Endodermal cell (in vitro differentiated cells): Measurements from ENCODE around the gene MFAP3. TPM values are rescaled to one million over a fixed set of nuclear protein-coding genes. Genes with fewer than 3 reads are reported as not detected.

Source experiments
- DNase-seq: peaks from one replicate; pipeline ENCODE4 v3.0.0-alpha.2; 2017
- H3K27ac ChIP-seq: 2 replicates; pipeline ENCODE4 v1.5.1; 2013; ENCODE audit warnings: mild to moderate bottlenecking, low read depth, low read length, moderate library complexity
- H3K27me3 ChIP-seq: 2 replicates; pipeline ENCODE4 v1.6.1; 2013; ENCODE audit warnings: mild to moderate bottlenecking, low read length, moderate library complexity; ENCODE audit not compliant: insufficient read depth, control insufficient read depth, poor library complexity, severe bottlenecking
- H3K36me3 ChIP-seq: 2 replicates; pipeline ENCODE4 v1.7.0; 2013; ENCODE audit warnings: mild to moderate bottlenecking, low read length, moderate library complexity; ENCODE audit not compliant: control insufficient read depth, insufficient read depth
- H3K4me1 ChIP-seq: one replicate; pipeline ENCODE4 v1.7.0; 2013; ENCODE audit warnings: low read length; ENCODE audit not compliant: control insufficient read depth, insufficient read depth
- H3K4me3 ChIP-seq: 2 replicates; pipeline ENCODE4 v1.5.1; 2013; ENCODE audit warnings: mild to moderate bottlenecking, low read length, moderate library complexity
- H3K9ac ChIP-seq: 2 replicates; pipeline ENCODE4 v1.6.1; 2013; ENCODE audit warnings: mild to moderate bottlenecking, low read length, moderate library complexity; ENCODE audit not compliant: poor library complexity, severe bottlenecking; ENCODE audit errors: extremely low read depth
- H3K9me3 ChIP-seq: 2 replicates; pipeline ENCODE4 v1.6.1; 2013; ENCODE audit warnings: mild to moderate bottlenecking, low read length, moderate library complexity; ENCODE audit not compliant: control insufficient read depth
- H3K27ac Mint-ChIP-seq: 2 replicates; pipeline ENCODE4 v1.8.0; 2020; ENCODE audit warnings: mixed read lengths
- H3K27me3 Mint-ChIP-seq: 2 replicates; pipeline ENCODE4 v1.8.0; 2021; ENCODE audit warnings: mild to moderate bottlenecking, mixed read lengths; ENCODE audit not compliant: insufficient read depth
- H3K36me3 Mint-ChIP-seq: 2 replicates; pipeline ENCODE4 v1.8.0; 2020; ENCODE audit warnings: low read depth, mixed read lengths
- H3K4me1 Mint-ChIP-seq: 2 replicates; pipeline ENCODE4 v1.8.0; 2020; ENCODE audit warnings: mixed read lengths
- H3K4me3 Mint-ChIP-seq: 2 replicates; pipeline ENCODE4 v1.8.0; 2020; ENCODE audit warnings: mild to moderate bottlenecking, moderate library complexity, mixed read lengths
- H3K9me3 Mint-ChIP-seq: 2 replicates; pipeline ENCODE4 v1.8.0; 2020; ENCODE audit warnings: mild to moderate bottlenecking, mixed read lengths
- WGBS, 2 experiments: methylation state at CpG; one replicate each; pipeline versions ENCODE4 v1.1.5 to v1.1.7; 2013; ENCODE audit warnings: missing lambda C conversion rate in 2 of 2, mixed read lengths in 1 of 2; ENCODE audit not compliant: insufficient coverage in 1 of 2, insufficient read length in 1 of 2; 5-methylcytosine and 5-hydroxymethylcytosine counted together
- total RNA-seq, 2 donors: library from RNA; stranded (reverse); fragmentation: NEBNext Ultra II Directional in 1 of 2; extraction: Animal tissue kit (Norgen Biotek cat#: 25700) in 1 of 2; gene quantifications; 2 replicates in 1 of 2; 3 replicates in 1 of 2; pipeline ENCODE4 v1.2.1, GENCODE V29; 2021
- TF ChIP-seq, protein P1 (sequence below): fragments of 200-600 bp; sonication (generic); conservative IDR thresholded peaks from 2 replicates; pipeline ENCODE4 v1.5.0; 2021; ENCODE audit warnings: antibody characterized with exemption, mild to moderate bottlenecking

The MFAP3 gene
- total RNA-seq, 2 donors from 2014 or later, result 25.8 to 36.2 TPM

DNA sequence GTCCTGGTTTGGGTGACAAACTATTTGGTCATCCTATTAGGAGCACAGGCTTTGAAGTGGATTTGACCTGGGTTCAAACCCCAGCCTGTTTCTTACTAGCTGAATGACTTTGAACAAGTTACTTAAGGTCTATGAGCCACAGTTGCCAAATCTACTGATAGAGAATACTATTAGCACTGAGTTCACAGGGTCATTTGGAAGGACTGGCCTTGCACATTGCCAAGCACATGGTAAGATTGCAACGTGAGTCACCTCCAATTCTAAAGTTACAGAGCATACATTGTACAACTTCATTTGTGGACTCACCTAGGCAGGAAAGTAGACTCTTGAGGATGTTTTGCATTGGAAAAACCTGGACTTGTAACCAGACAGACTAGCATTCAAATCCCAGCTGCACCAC lies 38.9 kb downstream of the MFAP3 start:
- H3K4me3 Mint-ChIP-seq, result no peak overlapping the region
- Histone ChIP-seq H3K4me1 (peaks cover 3% of the 10 kb centered on the region), H3K36me3 (no peaks in the 10 kb centered on the region), H3K27ac (no peak overlapping the region), H3K9me3 (no peaks in the 10 kb centered on the region), H3K9ac (no peak overlapping the region), H3K4me3 (no peak overlapping the region), H3K27me3 (no peaks in the 10 kb centered on the region)
- peaks cover 24% of the 10 kb centered on the region for H3K4me1 Mint-ChIP-seq
- H3K27me3 Mint-ChIP-seq, result peaks cover 9% of the 10 kb centered on the region
- TF ChIP-seq, protein P1, sequence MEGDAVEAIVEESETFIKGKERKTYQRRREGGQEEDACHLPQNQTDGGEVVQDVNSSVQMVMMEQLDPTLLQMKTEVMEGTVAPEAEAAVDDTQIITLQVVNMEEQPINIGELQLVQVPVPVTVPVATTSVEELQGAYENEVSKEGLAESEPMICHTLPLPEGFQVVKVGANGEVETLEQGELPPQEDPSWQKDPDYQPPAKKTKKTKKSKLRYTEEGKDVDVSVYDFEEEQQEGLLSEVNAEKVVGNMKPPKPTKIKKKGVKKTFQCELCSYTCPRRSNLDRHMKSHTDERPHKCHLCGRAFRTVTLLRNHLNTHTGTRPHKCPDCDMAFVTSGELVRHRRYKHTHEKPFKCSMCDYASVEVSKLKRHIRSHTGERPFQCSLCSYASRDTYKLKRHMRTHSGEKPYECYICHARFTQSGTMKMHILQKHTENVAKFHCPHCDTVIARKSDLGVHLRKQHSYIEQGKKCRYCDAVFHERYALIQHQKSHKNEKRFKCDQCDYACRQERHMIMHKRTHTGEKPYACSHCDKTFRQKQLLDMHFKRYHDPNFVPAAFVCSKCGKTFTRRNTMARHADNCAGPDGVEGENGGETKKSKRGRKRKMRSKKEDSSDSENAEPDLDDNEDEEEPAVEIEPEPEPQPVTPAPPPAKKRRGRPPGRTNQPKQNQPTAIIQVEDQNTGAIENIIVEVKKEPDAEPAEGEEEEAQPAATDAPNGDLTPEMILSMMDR, result no peak
- 87 to 100% methylated on average over 1 of the region's 1 CpG for WGBS, 2 experiments
- H3K27ac Mint-ChIP-seq, result no peak overlapping the region
- H3K9me3 Mint-ChIP-seq, result no peaks in the 10 kb centered on the region
- no peak for DNase-seq
- H3K36me3 Mint-ChIP-seq, result no peaks in the 10 kb centered on the region

DNA sequence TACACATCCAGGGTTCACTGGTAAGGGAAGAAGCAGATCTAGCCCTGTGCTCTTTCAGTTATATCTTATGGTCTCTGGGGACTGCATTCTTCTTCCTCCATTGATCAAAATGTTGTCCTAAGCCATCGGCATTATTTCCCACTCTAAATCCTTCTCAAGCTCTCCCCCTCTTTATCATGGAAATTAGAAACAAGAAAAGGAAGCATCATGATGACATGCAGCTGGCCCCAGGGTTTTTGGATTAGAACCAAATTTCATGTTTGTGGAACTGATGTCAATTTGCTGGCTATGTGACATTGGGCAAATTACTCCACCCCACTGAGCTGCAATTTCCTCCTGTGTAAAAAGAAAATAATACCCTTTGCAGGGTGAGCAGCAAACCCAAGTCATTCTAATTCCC lies 39.5 kb downstream of the MFAP3 start:
- Histone ChIP-seq H3K4me3 (no peak overlapping the region), H3K27ac (no peak overlapping the region), H3K27me3 (no peaks in the 10 kb centered on the region), H3K4me1 (peaks cover 9% of the 10 kb centered on the region), H3K9ac (no peak overlapping the region), H3K36me3 (no peaks in the 10 kb centered on the region), H3K9me3 (no peaks in the 10 kb centered on the region)
- Mint-ChIP-seq H3K27me3 (peaks cover 9% of the 10 kb centered on the region), H3K4me1 (peaks cover 26% of the 10 kb centered on the region), H3K27ac (no peak overlapping the region), H3K4me3 (no peak overlapping the region), H3K36me3 (no peaks in the 10 kb centered on the region), H3K9me3 (no peaks in the 10 kb centered on the region)
- TF ChIP-seq, protein P1, result no peak
- no peak for DNase-seq
- 60 to 81% methylated on average over 1 of the region's 1 CpG for WGBS, 2 experiments

DNA sequence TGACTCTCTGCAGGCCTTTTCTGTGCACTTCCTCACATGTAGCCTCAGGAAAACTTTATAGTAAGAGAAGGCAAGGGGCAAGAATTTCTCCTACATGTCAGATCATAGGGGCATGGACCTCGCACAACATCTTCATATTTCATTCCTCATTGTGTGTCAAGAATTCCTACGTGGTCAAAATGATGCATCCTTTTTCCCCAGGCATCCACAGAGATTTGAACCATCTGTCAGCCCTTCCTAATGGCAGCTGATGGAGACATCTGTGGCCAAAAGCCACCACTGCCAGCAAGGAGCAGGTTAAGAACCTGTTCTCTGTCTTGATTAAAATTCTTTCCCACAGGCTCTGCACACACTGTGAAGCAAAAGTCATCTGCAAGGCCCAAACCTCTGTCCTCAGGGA lies 42.5 kb downstream of the MFAP3 start:
- H3K9me3 Mint-ChIP-seq, result no peaks in the 10 kb centered on the region
- Histone ChIP-seq H3K36me3 (no peaks in the 10 kb centered on the region), H3K27ac (no peak overlapping the region), H3K27me3 (no peaks in the 10 kb centered on the region), H3K9ac (no peak overlapping the region), H3K9me3 (no peaks in the 10 kb centered on the region), H3K4me3 (no peak overlapping the region), H3K4me1 (peaks cover 30% of the 10 kb centered on the region)
- peaks cover 54% of the 10 kb centered on the region for H3K4me1 Mint-ChIP-seq
- H3K27me3 Mint-ChIP-seq, result peaks cover 13% of the 10 kb centered on the region
- no peak overlapping the region for H3K27ac Mint-ChIP-seq
- H3K4me3 Mint-ChIP-seq, result no peak overlapping the region
- no peak for DNase-seq
- H3K36me3 Mint-ChIP-seq, result no peaks in the 10 kb centered on the region
- TF ChIP-seq, protein P1, result no peak
- 88 to 90% methylated on average over 2 of the region's 2 CpGs for WGBS, 2 experiments
